HEK293T (cell line): ENCODE results near the gene MCCD1.

Experiments
- HDGF ChIP-seq: fragments of 450-650 bp; IDR thresholded peaks from 2 replicates; pipeline ENCODE4 v1.6.1; 2017; ENCODE audit warnings: antibody characterized with exemption, borderline replicate concordance
- SUZ12 ChIP-seq: fragments of 450-650 bp; IDR thresholded peaks from 2 replicates; pipeline ENCODE4 v1.6.1; 2016; ENCODE audit warnings: mild to moderate bottlenecking

DNA sequence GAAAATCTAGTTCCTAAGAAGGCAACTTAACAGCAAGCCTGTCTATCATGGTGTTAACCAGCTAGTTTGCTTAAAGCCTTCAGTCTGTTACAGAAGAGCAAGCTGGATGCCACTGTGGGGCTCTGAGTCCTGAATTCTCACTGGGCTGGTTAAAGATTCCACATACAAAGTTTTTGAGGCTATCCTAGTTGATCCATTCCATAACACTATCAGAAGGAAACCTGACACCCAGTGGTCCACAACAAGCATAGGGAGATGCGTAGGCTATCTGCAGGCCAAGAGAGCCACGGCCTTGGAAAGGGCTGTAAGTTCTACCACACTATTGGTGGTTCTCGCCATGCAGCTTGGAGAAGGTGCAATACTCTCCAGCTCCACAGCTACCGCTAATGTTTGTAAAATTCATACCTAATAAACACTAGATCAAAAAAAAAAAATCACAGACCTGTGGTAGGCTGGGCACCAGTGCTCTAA, 420 bp upstream of the MCCD1 start:
- TF ChIP-seq HDGF, result no peak
- TF ChIP-seq SUZ12, result no peak
